Thyroid gland (tissue), 4 donors: Measurements from ENCODE around the gene OR1J1. TPM values are rescaled to one million over a fixed set of nuclear protein-coding genes. Genes with fewer than 3 reads are reported as not detected.

Source experiments
- DNase-seq, 2 donors: peaks; one replicate each; pipeline ENCODE4 v3.0.0-alpha.2; 2019
- H3K27ac ChIP-seq, 3 donors: fragments of 200-600 bp; sonication (generic); 1 replicate in 2 of 3; 2 replicates in 1 of 3; pipeline ENCODE4 v1.5.1; 2016 to 2019; ENCODE audit warnings: mild to moderate bottlenecking in 1 of 3, moderate library complexity in 1 of 3
- H3K27me3 ChIP-seq: fragments of 200-600 bp; sonication (generic); one replicate; pipeline ENCODE4 v1.5.1; 2019
- H3K36me3 ChIP-seq, 2 donors: fragments of 200-600 bp; sonication (generic); one replicate each; pipeline ENCODE4 v1.5.1; 2016 to 2019
- H3K4me1 ChIP-seq, 2 donors: fragments of 200-600 bp; sonication (generic); one replicate each; pipeline ENCODE4 v1.5.1; 2017 to 2019
- H3K4me3 ChIP-seq, 3 donors: fragments of 200-600 bp; sonication (generic); replicated peaks in 1 of 3; 1 replicate in 2 of 3; 2 replicates in 1 of 3; pipeline ENCODE4 v1.5.1; 2016; ENCODE audit warnings: mild to moderate bottlenecking in 1 of 3
- H3K9me3 ChIP-seq: fragments of 200-600 bp; sonication (generic); one replicate; pipeline ENCODE4 v1.5.1; 2017
- CTCF ChIP-seq, 6 experiments: fragments of 200-600 bp in 3 of 6; fragments of 450-650 bp in 3 of 6; sonication (generic) in 3 of 6; IDR thresholded peaks; one replicate each; pipeline ENCODE4 v1.5.1; 2016 to 2019; ENCODE audit warnings: antibody characterized with exemption in 6 of 6, mild to moderate bottlenecking in 2 of 6, inconsistent platforms in 1 of 6, moderate library complexity in 1 of 6
- POLR2A ChIP-seq, 2 donors: fragments of 450-650 bp; IDR thresholded peaks; one replicate each; pipeline ENCODE4 v1.6.1; 2017; ENCODE audit warnings: antibody characterized with exemption in 2 of 2, mild to moderate bottlenecking in 2 of 2, moderate library complexity in 1 of 2
- WGBS, 2 donors: methylation state at CpG; one replicate each; pipeline ENCODE4 v1.1.5; 2017; 5-methylcytosine and 5-hydroxymethylcytosine counted together
- intact Hi-C: fragments of 100-400 bp; cut with DNase I; formaldehyde crosslinking; loops from one replicate; pipeline ENCODE4 v1.15.1; 2023
- total RNA-seq, 4 donors: library from RNA; depleted of rRNA; stranded (reverse); fragments of >200 nt; gene quantifications; one replicate each; pipeline ENCODE4 v1.2.3, GENCODE V29; 2016

OR1J1 gene
- total RNA-seq, 4 donors from 2014 or later = not detected

GRCh38 chr9:122442568-122442967 lies 35.2 kb downstream of the OR1J1 start:
- H3K27me3 ChIP-seq = no peaks in the 10 kb centered on the region
- H3K4me3 ChIP-seq = no peak overlapping the region
- no peaks in the 10 kb centered on the region for H3K36me3 ChIP-seq
- WGBS, 2 donors = 69 to 70% methylated on average over 1 of the region's 1 CpG
- TF ChIP-seq CTCF (IDR thresholded peaks at IDR 0.05) (no peak), POLR2A (IDR thresholded peaks at IDR 0.05) (no peak)
- H3K4me1 ChIP-seq = no peaks in the 10 kb centered on the region
- no peak overlapping the region for H3K27ac ChIP-seq
- no peaks in the 10 kb centered on the region for H3K9me3 ChIP-seq
- DNase-seq = no peak
- intact Hi-C loops = no loop called here

Other genes starting within 250 kb of the OR1J1 start
- gene LHX6, start 249.0 kb downstream of the OR1J1 start, total RNA-seq = 1 to 10 TPM; 1.3 to 4.4 (median 1.7) TPM
- gene RBM18, start 213.1 kb downstream of the OR1J1 start, total RNA-seq = 10 to 100 TPM; 12.1 to 15.2 (median 13.7) TPM
- 10 to 100 TPM; 40.9 to 56.0 (median 52.0) TPM for gene MRRF, start 213.0 kb downstream of the OR1J1 start, total RNA-seq
- 1 to 10 TPM; 2.3 to 4.0 (median 3.5) TPM for gene PTGS1, start 106.9 kb downstream of the OR1J1 start, total RNA-seq
- not detected for gene OR1J2, start 32.9 kb upstream of the OR1J1 start, total RNA-seq
- gene OR1J4, start 41.2 kb upstream of the OR1J1 start, total RNA-seq = not detected
- not detected for gene OR1N1, start 49.4 kb upstream of the OR1J1 start, total RNA-seq
- gene OR1N2, start 75.2 kb upstream of the OR1J1 start, total RNA-seq = not detected
- gene OR1L8, start 105.5 kb upstream of the OR1J1 start, total RNA-seq = 1 to 10 TPM in 1 of 4 donors, under 1 TPM in 2, not detected in 1; 0.45 to 1.0 (median 0.94) TPM
- gene OR1Q1, start 136.8 kb upstream of the OR1J1 start, total RNA-seq = not detected
- gene OR1B1, start 179.7 kb upstream of the OR1J1 start, total RNA-seq = 1 to 10 TPM in 2 of 4 donors, under 1 TPM in 1, not detected in 1; 0.67 to 2.0 (median 1.1) TPM
- not detected for gene OR1L1, start 183.8 kb upstream of the OR1J1 start, total RNA-seq
- not detected for gene OR1L3, start 197.2 kb upstream of the OR1J1 start, total RNA-seq
- not detected for gene OR1L4, start 246.1 kb upstream of the OR1J1 start, total RNA-seq